HEK293T (cell line): ENCODE results near the gene AQP12B.

Source experiments
- CTCF ChIA-PET: fragments of 350-600 bp; formaldehyde crosslinking; extraction: SDS; loops from one replicate; lab custom pipeline; 2021; ENCODE audit warnings: antibody characterized with exemption, inconsistent platforms; lab: Yijun Ruan, JAX
- POLR2A ChIA-PET: fragments of 350-600 bp; formaldehyde crosslinking; extraction: SDS; loops from one replicate; lab custom pipeline; 2020; ENCODE audit warnings: antibody characterized with exemption, inconsistent platforms; lab: Yijun Ruan, JAX
- DNase-seq: peaks from one replicate; pipeline ENCODE4 v3.0.0; 2012; ENCODE audit warnings: mixed read lengths; ENCODE audit errors: extremely low spot score
- ARNT ChIP-seq: fragments of 450-650 bp; IDR thresholded peaks from 2 replicates; pipeline ENCODE4 v1.6.1; 2017; ENCODE audit warnings: mild to moderate bottlenecking
- BHLHE40 ChIP-seq: fragments of 450-650 bp; IDR thresholded peaks from 2 replicates; pipeline ENCODE4 v1.6.1; 2016; ENCODE audit warnings: mild to moderate bottlenecking, moderate library complexity, borderline replicate concordance
- CTBP1 ChIP-seq: fragments of 450-650 bp; IDR thresholded peaks from 2 replicates; pipeline ENCODE4 v1.6.1; 2016; ENCODE audit warnings: borderline replicate concordance
- ELF4 ChIP-seq: fragments of 450-650 bp; IDR thresholded peaks from 2 replicates; pipeline ENCODE4 v1.6.1; 2017; ENCODE audit warnings: antibody characterized with exemption
- FOXA1 ChIP-seq: fragments of 450-650 bp; IDR thresholded peaks from 2 replicates; pipeline ENCODE4 v1.6.1; 2016; ENCODE audit warnings: mild to moderate bottlenecking
- FOXK2 ChIP-seq: fragments of 450-650 bp; IDR thresholded peaks from 2 replicates; pipeline ENCODE4 v1.6.1; 2016; ENCODE audit warnings: mild to moderate bottlenecking
- FOXM1 ChIP-seq: fragments of 450-650 bp; IDR thresholded peaks from 2 replicates; pipeline ENCODE4 v1.6.1; 2017; ENCODE audit warnings: mild to moderate bottlenecking, borderline replicate concordance
- HDGF ChIP-seq: fragments of 450-650 bp; IDR thresholded peaks from 2 replicates; pipeline ENCODE4 v1.6.1; 2017; ENCODE audit warnings: antibody characterized with exemption, borderline replicate concordance
- L3MBTL2 ChIP-seq: fragments of 450-650 bp; conservative IDR thresholded peaks from 2 replicates; pipeline ENCODE4 v1.6.1; 2016; ENCODE audit warnings: mild to moderate bottlenecking
- LEF1 ChIP-seq: fragments of 450-650 bp; IDR thresholded peaks from 2 replicates; pipeline ENCODE4 v1.6.1; 2017; ENCODE audit warnings: mild to moderate bottlenecking, borderline replicate concordance
- NFRKB ChIP-seq: fragments of 450-650 bp; IDR thresholded peaks from 2 replicates; pipeline ENCODE4 v1.6.1; 2016; ENCODE audit warnings: mild to moderate bottlenecking, moderate library complexity
- PKNOX1 ChIP-seq: fragments of 450-650 bp; IDR thresholded peaks from 2 replicates; pipeline ENCODE4 v1.6.1; 2016
- SP1 ChIP-seq: fragments of 450-650 bp; IDR thresholded peaks from 2 replicates; pipeline ENCODE4 v1.6.1; 2017
- SUZ12 ChIP-seq: fragments of 450-650 bp; IDR thresholded peaks from 2 replicates; pipeline ENCODE4 v1.6.1; 2016; ENCODE audit warnings: mild to moderate bottlenecking
- TARDBP ChIP-seq: fragments of 450-650 bp; IDR thresholded peaks from 2 replicates; pipeline ENCODE4 v1.6.1; 2016
- ZNF384 ChIP-seq: fragments of 450-650 bp; IDR thresholded peaks from 2 replicates; pipeline ENCODE4 v1.6.1; 2016

The AQP12B gene

DNA sequence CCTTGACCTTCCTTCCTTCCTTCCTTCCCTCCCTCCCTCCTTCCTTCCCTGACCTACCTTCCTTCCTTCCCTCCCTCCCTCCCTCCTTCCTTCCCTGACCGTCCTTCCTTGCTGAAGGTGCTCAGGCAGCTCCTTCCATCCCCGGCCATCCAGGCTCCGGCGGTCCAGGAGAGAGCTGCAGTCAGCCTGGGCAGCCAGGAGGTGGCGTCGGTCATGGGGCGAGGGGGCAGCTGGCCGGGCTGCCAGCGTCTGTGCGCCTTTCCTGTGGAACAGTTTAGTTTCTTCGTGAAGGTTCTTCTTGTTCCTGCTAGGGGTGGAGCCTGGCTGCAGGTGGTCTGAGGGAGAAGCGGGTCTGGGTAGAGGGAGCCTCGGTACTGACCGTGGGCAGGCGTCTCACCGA is 41.7 kb downstream of the AQP12B start:
- peak; percentile 83 for DNase-seq
- ChIA-PET CTCF (interaction anchor here (0.6 to 0.8 kb wide), 3 partner anchors 14 to 28 kb away, joined by 3 to 4 read pairs (median 3); no protein-coding TSS in a partner anchor), POLR2A (interaction anchor here (1.0 kb wide), 1 partner anchor 55 kb away, joined by 4 read pairs; the partner anchor contains the start of gene CAPN10)
- no peak for TF ChIP-seq L3MBTL2
- TF ChIP-seq ELF4: no peak
- no peak for TF ChIP-seq SUZ12
- no peak for TF ChIP-seq FOXM1
- TF ChIP-seq HDGF: no peak
- TF ChIP-seq SP1: no peak
- no peak for TF ChIP-seq FOXA1
- TF ChIP-seq NFRKB: no peak

DNA sequence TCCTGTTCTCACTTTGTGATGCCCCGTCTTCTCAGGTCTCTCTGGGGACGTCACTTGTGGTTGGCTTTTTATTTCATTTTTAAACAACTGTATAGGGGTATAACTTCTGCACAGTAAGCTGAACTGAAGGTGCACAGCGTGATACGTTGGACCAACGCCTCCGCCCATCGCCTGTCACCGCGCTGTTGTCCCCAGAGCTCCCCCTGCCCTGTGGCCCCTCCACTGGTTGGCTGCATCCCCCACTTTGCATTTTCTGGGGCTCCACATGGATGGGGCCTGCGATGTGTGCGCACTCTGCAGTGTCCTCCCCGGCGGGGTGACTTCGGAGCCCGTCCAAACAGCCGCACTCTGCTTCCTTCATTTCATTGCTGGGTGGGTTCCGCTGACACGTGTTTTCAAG is 43.1 kb downstream of the AQP12B start:
- ChIA-PET CTCF (no interaction called here), POLR2A (no interaction called here)
- TF ChIP-seq LEF1: no peak
- TF ChIP-seq ARNT: no peak
- TF ChIP-seq NFRKB: no peak
- no peak for TF ChIP-seq FOXM1
- TF ChIP-seq L3MBTL2: no peak
- no peak for TF ChIP-seq BHLHE40
- TF ChIP-seq PKNOX1: no peak
- DNase-seq: no peak

DNA sequence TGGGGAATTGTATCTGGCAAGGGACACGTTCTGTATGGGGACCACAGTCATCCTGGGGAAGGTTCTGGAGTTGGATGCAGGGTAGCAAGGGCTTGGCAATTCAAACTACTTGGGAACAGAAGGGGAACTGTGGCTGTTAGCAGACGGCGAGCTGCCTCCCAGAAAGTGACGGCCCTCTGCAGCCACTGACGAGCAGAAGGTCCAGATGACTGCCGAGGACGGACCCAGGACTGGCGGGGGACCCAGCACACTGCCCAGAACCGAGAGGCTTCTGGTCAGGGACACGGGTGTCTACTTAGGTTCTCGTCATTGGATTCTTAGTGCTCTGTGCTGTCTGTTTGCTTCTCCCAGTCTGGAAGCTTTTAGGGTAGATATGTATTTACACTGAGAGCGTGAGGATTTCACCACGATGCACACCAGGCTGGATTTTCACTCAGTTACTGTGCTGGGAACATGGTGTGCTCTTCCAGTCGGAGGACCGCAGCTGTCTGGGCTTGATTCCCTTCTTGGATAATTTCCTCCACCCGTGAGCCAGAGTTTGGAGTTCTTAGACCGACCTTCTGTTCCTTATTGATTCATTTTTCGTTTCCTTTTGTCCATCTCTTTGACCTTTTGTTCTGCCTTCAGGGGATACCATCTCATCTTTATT is 44.0 kb downstream of the AQP12B start:
- DNase-seq: no peak

DNA sequence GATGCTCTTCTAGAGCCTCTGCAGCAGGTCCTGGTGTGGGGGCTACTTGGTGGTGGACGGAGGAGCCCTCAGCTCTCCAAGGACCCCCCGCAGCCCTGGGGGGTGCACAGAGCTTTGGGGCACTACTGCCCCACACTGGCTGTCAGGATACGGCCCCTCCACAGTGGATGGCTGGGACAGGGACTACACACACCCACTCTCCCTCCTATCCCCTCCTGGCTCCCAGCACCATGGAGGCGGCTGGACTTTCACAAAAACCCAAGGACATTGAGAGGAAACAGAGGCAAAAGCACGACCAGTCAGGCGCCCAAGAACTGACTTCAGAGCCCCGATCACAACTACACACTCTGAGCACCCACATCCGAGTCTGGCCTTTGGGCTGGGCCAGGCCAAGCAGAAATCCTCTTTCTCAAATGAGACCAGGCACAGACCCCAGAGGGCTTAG is 44.8 kb downstream of the AQP12B start:
- ChIA-PET POLR2A (no interaction called here), CTCF (no interaction called here)
- DNase-seq: no peak
- no peak for TF ChIP-seq CTBP1
- TF ChIP-seq ARNT: no peak
- TF ChIP-seq FOXA1: no peak
- TF ChIP-seq L3MBTL2: no peak
- no peak for TF ChIP-seq FOXM1
- no peak for TF ChIP-seq TARDBP
- no peak for TF ChIP-seq BHLHE40
- TF ChIP-seq LEF1: no peak
- no peak for TF ChIP-seq SUZ12
- no peak for TF ChIP-seq PKNOX1
- no peak for TF ChIP-seq ZNF384
- no peak for TF ChIP-seq FOXK2
- no peak for TF ChIP-seq ELF4

More for the DNA sequence above, 44.0 kb downstream of the AQP12B start:
- ChIA-PET POLR2A (no interaction called here), CTCF (no interaction called here)
- TF ChIP-seq ELF4 (no peak), FOXK2 (no peak), FOXM1 (no peak), PKNOX1 (no peak), LEF1 (no peak), CTBP1 (no peak), HDGF (no peak)

DNA sequence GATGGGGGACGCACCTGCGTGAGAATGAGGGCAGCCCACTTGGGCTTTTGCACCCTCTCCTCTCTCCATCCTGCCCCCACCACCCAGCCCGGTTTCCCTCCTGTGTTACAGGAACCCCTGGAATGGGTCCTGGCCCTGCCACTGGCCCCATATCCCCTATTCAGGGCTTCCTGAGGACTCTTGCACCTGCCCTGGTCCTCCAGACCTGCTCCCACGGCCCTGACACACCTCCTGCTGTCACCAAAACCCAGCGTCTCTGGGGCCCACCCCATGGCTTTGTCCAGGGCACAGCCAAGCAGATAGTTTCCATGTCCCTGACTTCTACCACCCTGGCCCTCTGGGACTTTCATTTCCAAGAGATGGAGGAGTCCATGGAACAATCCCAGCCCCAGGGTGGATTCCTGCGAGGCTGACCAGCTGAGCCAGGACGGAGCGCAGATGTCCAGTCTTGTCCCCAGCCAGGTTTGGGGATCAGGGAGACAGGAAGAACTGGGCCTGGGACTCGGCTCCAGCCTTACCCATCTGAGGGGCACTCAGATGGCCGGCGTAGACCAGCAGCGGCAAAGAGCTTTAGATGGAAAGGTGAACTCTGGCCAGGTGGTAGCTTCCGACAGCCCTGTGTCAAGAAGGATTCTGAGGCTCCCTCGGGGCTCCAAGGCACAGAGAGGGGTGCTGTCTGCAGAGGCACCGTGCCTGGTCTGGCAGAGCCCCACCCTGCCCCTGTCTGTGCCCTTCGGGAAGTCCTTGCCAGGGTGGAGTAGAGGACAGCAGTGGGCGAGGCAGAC is 45.4 kb downstream of the AQP12B start:
- TF ChIP-seq FOXK2 (no peak), ELF4 (no peak), HDGF (no peak)
- ChIA-PET CTCF (no interaction called here), POLR2A (no interaction called here)
- no peak for DNase-seq

GRCh38 chr2:240636563-240637115 is 46.0 kb downstream of the AQP12B start:
- POLR2A ChIA-PET: no interaction called here

More at GRCh38 chr2:240636563-240637115, 46.0 kb downstream of the AQP12B start:
- TF ChIP-seq ZNF384: no peak
- no peak for TF ChIP-seq FOXK2
- no peak for TF ChIP-seq LEF1
- no peak for TF ChIP-seq CTBP1
- no peak for TF ChIP-seq HDGF
- no peak for TF ChIP-seq BHLHE40
- TF ChIP-seq FOXM1: no peak
- TF ChIP-seq NFRKB: no peak
- TF ChIP-seq TARDBP: no peak
- TF ChIP-seq SUZ12: no peak
- TF ChIP-seq L3MBTL2: no peak
- no peak for TF ChIP-seq PKNOX1
- TF ChIP-seq ARNT: no peak
- TF ChIP-seq FOXA1: no peak
- TF ChIP-seq ELF4: no peak
- TF ChIP-seq SP1: no peak
- DNase-seq: no peak
- CTCF ChIA-PET: no interaction called here
